DMS 273 (cell line): Measurements from ENCODE around the gene ZNF652.
A peak's percentile ranks its signal among the peaks of the same experiment; 100 is the strongest.
"Not testable (repeated sequence)": the region's sequence is repeated elsewhere in the genome, so short reads cannot be mapped to it uniquely, and the experiment has no call there.

ENCODE experiments used
- DNase-seq: peaks from one replicate; lab custom pipeline; 2025; ENCODE audit not compliant: unreplicated experiment; lab: John Stamatoyannopoulos, UW

ZNF652 gene

DNA sequence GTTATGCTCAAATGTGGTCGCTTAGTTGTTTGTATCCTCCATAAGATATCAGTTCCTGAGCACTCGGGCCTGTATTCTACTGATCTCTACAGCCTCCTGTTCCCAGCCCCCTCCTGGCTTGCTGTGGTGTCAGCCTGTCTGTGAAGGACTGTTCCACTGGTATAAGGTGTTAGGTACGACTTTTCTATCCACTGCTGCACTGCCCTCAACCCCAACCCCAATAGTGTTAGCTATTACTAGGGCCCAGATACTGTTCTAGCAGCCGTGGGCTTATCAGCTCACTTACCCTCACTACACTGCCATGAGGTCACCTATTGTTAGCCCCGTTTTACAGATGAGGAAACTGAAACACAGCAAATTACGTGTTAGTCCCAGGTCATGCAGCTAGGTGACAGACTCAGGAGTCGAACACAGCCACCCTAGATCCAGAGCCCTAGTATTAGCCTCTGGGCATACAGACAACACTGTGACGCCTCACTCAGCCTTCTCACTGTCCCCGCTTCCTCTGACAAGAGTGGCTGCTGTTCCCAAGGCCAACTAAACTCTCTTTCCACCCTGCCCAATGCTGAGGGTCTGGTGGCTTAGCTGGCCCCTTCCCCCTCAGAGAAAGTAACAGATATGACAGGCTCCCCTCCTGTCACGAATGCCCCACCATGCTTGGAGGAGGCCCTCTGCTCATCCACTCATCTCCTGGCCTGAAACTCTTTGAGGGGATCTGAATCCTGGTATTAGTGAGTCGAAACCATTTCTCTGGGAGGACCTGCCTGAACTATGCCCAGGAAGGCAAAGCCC is 25.6 kb upstream of the ZNF652 start:
- no peak for DNase-seq

DNA sequence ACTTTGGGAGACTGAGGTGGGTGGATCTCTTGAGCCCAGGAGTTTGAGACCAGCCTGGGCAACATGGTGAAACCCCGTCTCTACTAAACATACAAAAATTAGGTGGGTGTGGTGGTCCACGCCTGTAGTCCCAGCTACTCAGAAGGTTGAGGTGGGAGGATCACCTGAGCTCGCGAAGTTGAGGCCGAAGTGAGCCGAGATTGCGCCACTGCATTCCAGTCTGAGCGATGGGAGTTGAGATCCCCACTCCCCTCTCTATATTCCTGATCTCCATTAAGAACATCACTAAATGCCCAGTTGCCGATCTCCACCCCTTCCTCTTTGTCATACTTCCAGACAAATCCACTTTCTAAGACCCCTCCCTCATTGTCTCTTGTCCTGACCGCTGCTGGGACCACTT is 24.3 kb upstream of the ZNF652 start:
- no peak for DNase-seq

DNA sequence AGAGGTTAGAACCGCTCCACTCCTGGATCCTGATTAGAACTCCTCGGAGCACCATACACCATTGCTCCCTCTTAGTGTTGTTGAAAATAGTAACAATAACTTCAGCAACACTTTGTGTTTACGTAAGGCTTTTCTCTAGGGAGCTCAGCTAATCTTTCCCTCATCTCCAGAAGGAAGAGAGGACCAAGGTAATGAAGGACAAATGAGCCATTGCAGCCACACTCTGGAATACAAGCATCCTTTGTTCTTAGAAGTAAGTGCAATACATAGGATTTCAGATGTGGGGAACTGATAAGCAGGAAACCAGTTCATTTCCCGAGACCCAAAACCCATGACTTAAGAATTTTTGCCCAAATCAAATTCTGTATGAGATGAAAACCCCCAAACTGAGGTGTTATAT is 22.9 kb upstream of the ZNF652 start:
- no peak for DNase-seq

DNA sequence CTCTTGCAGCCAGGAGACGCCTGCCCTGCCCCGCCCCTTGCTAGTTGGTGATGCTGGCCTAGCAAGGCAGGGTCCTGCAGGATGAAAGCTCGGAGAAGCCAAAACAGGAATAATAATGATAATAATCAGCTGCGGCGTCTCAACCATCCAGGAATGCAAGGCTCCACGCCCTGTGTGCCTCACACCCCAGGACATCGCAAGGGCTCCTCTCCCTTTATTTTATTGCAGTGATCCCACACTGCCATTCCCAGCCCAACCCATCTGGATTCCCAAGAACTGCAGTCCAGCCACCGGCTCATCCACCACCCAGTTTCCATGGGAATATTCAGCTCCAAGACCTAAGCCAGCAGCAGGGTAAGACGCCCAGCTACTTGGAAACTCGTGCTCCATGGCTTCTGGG is 21.0 kb upstream of the ZNF652 start:
- DNase-seq: no peak

DNA sequence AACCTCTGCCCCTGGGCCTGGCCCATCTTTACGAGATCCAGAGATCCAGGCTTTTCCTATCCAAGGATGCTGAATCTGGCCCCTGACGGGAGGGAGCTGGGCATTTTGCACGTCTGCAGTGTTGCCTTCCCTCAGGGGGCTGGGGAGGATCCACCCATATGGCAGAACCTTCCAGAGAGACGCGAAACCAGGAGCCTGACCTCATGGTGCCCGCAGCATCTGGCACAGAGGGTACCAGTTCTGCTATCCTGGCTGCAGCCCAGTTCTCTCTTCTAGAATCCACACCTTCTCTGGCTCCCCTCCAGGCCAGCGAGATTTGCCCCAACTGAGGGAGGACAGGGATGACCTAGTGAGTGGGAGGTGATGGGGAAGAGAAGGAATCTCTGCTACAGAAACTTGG is 20.5 kb upstream of the ZNF652 start:
- peak; percentile 44 for DNase-seq

DNA sequence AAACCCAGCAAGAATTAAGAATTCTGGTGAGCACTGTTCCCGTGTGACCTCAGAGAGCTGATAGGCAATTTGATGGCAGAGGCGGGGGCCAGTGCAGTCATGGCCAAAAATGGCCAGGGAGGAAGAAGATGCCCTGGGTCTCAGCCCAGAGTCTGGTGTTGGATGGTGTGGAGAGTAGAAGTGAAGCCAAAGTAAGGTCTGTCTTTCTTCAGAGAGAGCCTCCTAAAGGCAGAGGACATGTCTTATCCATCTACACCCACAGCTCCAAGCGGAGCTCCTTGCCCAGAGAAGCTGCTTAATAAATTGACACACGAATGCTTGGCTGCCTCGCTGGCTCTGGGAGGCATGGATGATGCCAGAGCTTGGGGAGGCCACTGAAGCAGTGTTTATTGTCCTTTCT is 19.7 kb upstream of the ZNF652 start:
- DNase-seq: no peak

DNA sequence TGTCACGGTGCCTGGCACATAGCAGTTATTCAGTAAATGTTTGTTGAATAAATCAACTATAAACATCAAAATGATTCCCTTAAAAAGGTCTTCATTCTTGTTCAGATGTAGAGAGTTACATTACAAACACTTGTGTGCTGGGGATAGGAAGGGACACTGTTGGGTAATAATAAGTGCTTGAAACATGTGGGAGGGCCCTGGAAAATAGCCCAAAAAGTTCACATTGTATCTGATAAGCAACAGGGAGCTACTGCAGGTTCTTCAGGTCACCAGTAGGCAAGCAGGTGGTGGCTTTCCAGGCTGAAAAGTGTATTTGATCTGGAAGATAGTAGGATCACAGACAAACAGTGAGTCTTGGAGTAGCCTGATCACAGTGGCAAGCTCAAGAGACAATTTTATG is 19.0 kb upstream of the ZNF652 start:
- no peak for DNase-seq

DNA sequence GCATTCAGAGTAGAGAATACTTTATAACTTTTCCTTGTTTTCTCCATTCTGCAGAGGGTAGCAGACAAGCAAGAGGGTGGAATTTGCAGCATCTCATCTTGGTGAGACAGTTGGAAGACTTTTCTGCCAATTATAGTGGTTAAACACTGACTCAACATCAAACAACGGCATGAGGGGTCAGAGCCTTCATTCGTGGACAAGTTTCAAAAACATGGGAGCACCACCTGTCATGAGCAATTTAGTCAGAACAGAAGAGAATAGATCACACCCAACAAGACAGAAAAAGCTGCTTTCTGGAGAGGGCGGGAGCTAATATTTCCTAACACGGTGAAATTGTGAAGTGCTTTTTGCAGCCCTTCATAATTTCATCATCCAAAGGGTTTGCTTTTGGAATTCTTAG is 17.9 kb upstream of the ZNF652 start:
- no peak for DNase-seq

DNA sequence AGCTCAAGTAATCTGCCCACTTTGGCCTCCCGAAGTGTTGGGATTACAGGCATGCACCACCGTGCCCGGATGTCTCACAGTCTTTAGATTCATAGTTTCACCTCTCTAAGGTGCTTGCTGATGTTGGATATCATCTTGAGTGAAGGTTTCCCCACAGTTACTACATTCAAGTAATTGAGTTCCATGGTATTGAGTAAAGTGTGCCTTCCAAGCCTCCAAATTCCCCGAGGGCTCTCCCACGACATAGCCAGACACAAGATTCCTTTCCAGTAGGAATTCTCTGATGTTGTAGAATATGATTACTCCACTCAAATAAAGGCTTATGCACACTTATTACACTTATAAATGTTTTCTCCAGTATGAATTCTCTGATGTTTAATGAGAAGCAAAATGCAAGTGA is 16.3 kb upstream of the ZNF652 start:
- no peak for DNase-seq

DNA sequence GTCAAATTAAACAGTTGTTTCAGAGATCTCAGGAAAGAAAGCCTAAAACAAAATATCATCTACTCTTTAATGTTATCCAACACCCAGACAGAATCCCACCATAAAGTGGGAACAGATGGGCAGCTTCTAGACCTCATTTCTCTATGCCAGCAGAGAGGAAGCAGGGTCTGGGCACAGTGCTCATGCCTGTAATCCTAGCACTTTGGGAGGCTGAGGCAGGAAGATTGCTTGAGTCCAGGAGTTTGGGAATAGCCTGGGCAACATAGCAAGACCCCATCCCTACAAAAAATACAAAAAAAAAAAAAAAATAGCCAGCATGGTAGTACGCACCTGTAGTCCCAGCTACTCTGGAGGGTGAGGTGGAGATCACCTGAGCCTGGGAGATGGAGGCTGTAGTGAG is 13.5 kb upstream of the ZNF652 start:
- no peak for DNase-seq

DNA sequence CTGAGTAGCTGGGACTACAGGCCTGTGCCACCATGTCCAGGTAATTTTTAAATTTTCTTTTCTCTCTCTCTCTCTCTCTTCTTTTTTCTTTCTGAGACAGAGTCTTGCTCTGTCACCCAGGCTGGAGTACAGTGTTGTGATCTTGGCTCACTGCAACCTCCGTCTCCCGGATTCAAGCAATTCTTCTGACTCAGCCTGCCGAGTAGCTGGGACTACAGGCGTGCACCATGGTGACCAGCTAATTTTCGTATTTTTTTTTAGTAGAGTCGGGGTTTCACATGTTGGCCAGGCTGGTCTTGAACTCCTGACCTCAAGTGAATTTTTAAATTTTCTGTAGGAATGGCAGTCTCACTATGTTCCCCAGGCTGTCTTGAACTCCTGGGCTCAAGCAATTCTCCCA is 11.1 kb upstream of the ZNF652 start:
- DNase-seq: no peak

DNA sequence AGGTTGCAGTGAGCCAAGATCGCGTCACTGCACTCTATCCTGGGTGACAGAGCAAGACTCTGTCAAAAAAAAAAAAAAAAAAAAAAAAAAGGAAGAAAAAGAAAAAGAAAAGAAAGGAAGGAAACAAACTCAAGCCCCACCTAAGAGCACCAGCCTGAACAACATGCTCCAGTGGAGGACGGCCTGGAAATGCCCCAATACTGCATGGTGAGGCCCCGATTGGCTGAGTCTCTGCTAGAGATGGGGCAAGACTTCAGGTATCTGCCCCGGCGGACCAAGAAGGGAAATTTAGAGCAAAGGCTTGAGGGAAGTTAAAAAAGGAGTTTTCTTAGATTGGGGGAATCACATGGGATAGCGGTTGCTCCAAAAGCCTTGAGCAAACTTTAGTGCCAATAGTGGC is 10.4 kb upstream of the ZNF652 start:
- DNase-seq: no peak

DNA sequence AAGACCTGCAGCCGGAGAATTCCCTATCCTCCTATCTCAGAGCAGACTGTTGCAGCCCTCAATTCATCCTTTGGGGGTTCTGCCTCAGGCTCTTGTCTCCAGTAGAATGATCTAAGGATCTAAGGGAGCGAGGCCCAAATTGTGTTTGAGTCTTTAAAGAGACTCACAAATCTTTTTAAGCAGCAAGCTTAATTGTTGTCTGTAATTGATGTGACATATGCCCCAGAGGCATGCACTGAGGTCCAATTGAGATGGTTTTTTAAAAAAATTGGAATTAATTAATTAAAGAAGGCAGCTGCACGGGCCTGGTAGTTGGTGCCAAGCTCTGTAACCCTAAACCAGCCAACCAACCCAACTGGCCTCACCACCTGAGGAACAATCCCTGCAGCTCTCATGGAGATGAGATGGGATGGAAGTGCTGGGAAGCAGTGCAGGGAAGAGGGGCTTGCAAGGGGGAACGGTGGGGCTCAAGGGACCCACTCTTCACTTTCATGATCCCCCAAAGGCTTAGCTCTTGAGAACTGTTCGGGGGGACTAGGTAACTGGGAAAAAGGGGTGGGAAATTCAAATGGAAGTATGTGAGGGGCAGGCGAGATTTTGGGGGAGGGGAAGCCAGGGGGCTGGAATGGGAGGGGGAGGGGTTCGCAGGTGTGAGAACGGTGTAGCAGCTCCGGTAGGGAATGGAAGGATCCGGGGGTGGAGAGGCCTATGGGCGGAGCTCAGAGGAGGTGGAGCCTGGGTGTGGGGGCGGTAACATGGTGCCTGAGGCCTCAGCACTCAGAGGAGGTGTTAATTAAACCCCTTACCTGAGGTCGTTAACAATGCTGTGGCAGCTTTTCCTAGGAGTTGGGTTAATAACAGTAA is 9.2 kb upstream of the ZNF652 start:
- DNase-seq: peak; percentile 68

DNA sequence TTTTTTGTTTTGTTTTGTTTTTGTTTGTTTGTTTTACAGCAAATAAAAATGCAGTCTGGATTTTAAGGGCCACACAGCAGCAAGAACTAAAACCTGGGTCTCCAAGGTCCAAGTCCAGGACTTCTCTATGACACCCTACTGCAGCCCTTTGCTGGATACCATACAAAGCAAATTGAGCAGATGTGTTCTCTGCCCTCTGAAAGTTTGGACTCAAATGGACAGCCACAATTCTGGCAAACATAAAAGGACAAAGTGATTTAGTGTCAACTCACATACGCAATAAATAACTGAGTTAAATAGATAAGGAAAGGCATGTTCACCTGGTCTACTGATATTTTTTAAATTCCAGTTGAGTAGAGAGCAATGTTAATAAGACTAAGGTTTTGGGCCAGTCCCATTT is 7.7 kb upstream of the ZNF652 start:
- DNase-seq: no peak

DNA sequence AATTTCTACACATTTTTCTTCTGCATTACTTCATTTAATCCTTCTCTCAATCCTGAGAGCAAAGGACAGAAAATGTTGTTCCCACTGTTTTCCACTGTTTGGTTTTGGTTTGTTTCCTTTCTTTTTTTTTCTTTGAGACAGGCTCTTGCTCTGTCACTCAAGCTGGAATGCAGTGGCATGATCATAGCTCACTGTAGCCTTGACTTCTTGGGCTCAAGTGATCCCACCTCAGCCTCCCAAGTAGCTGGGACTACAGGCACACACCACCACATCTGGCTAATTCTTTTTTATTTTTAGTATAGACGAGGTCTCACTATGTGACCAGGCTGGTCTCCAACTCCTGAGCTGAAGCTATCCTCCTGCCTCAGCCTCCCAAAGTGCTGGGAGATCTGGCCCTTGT is 7.0 kb upstream of the ZNF652 start:
- DNase-seq: no peak

DNA sequence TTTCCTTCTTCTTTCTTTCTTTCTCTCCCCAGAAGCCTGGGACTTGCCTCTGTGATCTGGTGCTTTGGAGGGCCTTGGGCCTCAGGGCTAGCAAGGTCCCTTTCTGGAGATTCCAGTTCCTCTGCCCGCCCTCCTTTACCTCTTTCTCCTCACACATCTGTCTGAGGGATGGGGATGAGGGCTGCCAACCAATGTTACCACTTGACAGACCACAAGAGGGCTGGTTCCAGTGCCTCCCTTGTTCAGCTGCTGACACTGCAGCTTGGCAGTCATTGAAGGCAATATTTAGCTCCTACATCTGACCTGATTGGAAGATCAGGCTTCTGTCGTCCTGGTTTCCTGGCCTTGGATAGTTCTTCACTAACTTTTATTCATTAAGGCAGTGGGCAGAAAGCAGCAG is 3.6 kb upstream of the ZNF652 start:
- peak; percentile 78 for DNase-seq

DNA sequence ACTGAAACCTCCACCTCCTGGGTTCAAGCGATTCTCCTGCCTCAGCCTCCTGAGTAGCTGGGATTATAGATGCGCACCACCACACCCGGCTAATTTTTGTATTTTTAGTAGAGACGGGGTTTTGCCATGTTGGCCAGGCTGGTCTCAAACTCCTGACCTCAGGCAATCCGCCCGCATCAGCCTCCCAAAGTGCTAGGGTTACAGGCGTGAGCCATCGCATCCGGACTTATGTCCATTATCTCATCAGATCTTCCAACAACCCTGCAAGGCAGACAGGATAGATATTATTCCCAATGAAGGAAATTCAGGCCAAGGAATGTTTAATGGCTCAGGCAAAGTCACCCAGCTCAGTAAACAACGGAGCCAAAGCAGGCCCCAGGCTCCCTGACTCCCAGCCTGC is 3.1 kb upstream of the ZNF652 start:
- not testable (repeated sequence) for DNase-seq

DNA sequence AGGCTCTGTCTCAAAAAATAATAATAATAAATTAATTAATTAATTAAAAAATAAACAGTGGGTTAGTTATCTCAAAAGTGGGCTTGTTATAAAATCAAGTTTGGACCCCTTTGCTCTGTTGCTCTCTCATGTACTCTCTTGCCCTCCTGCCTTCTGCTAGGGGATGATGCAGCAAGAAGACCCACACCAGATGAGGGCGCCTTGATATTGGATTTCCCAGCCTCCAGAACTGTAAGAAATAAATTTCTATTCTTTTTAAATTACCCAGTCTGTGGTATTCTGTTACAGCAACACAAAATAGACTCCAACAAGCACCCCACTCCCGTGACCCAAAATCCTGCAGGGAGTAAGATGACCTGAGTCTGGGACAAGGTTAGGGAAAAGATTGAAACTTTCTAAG is 2.1 kb upstream of the ZNF652 start:
- DNase-seq: no peak

DNA sequence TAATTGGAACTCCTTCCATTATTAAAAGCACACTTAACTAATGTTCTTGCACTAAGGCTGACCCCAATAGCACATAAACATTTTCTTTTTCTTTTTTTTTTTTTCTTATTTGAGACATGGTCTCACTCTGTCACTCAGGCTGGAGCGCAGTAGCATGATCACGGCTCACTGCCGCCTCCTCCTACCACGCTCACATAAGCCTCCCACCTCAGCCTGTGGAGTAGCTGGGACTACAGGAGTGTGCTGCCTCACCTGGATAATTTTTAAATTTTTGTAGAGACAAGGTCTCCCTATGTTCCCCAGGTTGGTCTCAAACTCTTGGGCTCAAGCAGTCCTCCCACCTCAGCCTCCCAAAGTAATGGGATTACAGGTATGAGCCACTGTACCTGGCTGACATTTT is 1.2 kb upstream of the ZNF652 start:
- no peak for DNase-seq

DNA sequence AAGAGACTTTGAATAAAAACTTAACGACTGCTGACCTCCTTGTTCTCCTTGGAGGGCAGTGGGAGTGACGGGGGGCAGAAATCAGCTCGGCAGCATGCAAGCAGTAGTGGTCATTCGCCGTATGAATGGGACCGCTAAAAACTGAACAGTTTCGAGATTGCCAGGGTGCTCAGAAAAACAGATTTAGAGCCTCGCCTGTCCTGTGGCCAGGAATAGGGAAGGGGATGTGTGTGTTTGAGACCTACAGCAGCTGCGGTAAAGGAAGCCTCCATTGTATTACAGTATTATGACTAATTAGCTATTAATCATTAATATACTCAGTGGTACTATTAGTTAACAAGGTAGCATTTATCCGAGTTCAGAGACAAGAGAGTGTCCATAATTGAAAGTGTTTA is 670 bp upstream of the ZNF652 start:
- DNase-seq: no peak

DNA sequence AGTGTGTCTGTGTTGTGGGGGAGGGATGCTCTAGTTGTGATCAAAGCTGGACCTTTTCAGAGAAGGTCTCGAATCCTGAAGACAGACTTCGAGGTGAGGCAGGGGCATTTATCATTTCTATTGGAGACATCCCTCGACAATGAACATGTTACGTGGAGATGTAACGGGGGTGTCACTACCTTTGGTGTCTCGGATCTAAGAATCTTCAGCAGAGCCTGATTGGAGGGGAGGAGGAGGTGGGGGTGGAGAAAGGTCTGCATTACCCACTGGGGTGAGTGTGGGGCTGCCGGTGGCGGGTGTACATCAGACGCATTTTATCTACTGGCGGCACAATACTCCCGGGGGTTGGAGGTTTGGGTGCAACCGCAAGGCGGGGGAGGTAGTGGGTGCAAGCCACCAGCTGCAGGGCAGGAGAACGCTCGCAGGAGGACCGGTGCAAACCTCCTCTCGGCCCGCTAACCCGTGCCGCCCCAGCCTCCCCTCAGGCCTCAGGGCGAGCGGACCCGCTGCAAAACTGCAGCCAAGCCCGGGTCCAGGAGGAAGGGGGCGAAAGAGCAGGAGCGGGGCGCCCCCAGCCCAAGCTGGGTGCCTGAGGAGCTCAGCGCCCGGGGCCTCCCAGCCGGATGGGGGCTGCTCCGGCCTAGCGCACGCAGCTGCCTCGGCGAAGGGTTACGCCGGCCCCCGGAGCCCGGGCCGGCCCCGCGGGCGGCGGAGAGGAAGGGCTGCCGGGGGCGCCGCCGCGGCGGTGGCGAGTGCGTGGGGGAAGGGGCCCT is 735 bp downstream of the ZNF652 start:
- peak; percentile 67 for DNase-seq

DNA sequence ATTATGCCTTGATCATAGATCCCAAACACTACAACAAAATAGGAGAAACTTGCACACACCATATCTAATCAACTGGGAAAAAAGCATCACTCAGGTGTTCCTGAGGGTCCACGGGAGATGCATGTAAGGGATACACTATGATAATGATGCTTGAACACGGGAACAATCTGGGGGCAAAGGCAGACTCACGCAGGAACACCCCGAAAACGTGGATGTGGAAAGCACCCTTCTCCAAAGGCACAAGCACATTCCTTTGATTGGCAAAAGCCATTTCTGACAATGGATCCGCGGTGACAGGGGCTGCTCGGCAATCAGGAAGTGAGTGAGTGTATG is 1.3 kb downstream of the ZNF652 start:
- DNase-seq: no peak
